Activated CD4-positive, alpha-beta memory T cell treated with anti-CD3 and anti-CD28 coated beads for 36 hours (primary cell): Measurements from ENCODE around the gene ZCCHC4. TPM values are rescaled to one million over a fixed set of nuclear protein-coding genes. Genes with fewer than 3 reads are reported as not detected.

Experiments used
- CTCF ChIA-PET: fragments of 350-600 bp; sonication (Branson Sonifier 250); formaldehyde crosslinking; loops from one replicate; lab custom pipeline; 2021; ENCODE audit warnings: antibody characterized with exemption, inconsistent platforms; lab: Charles Lee
- POLR2A ChIA-PET: fragments of 350-600 bp; sonication (Branson Sonifier 250); formaldehyde crosslinking; loops from one replicate; lab custom pipeline; 2021; ENCODE audit warnings: antibody characterized with exemption; lab: Charles Lee
- DNase-seq: peaks from one replicate; pipeline ENCODE4 v3.0.0-alpha.2; 2020
- H3K27ac Mint-ChIP-seq: one replicate; pipeline ENCODE4 v1.8.0; 2021; ENCODE audit warnings: mixed read lengths
- H3K27me3 Mint-ChIP-seq: one replicate; pipeline ENCODE4 v1.8.0; 2021; ENCODE audit warnings: mixed read lengths
- H3K36me3 Mint-ChIP-seq: one replicate; pipeline ENCODE4 v1.8.0; 2021; ENCODE audit warnings: mixed read lengths
- H3K4me1 Mint-ChIP-seq: one replicate; pipeline ENCODE4 v1.8.0; 2021; ENCODE audit warnings: low read depth, mixed read lengths
- H3K4me3 Mint-ChIP-seq: one replicate; pipeline ENCODE4 v1.8.0; 2021; ENCODE audit warnings: mild to moderate bottlenecking, mixed read lengths
- H3K9me3 Mint-ChIP-seq: one replicate; pipeline ENCODE4 v1.8.0; 2021; ENCODE audit warnings: mixed read lengths
- intact Hi-C: fragments of 100-400 bp; cut with micrococcal nuclease; formaldehyde crosslinking; loops from one replicate; pipeline ENCODE4 v1.15.1; 2023
- total RNA-seq, 2 experiments: library from RNA; stranded (reverse); gene quantifications; one replicate each; pipeline ENCODE4 v1.2.3, GENCODE V29; 2021

ZCCHC4 gene
- total RNA-seq, 2 experiments from 2014 or later, result 10.6 to 11.5 TPM

- H3K4me3 Mint-ChIP-seq, result no peak overlapping the region
- intact Hi-C loops, result no loop called here
Measured at GRCh38 chr4:25413261-25413660, 100.7 kb downstream of the ZCCHC4 start.

GRCh38 chr4:25417014-25417413 lies 104.4 kb downstream of the ZCCHC4 start:
- DNase-seq, result no peak
- Mint-ChIP-seq H3K4me3 (no peak overlapping the region), H3K27ac (no peak overlapping the region), H3K4me1 (peaks cover under 1% of the 10 kb centered on the region), H3K27me3 (no peaks in the 10 kb centered on the region), H3K36me3 (peaks cover 32% of the 10 kb centered on the region), H3K9me3 (no peaks in the 10 kb centered on the region)
- intact Hi-C loops, result no loop called here
- ChIA-PET CTCF (no interaction called here), POLR2A (no interaction called here)

More at GRCh38 chr4:25413261-25413660, 100.7 kb downstream of the ZCCHC4 start:
- Mint-ChIP-seq H3K36me3 (peaks cover 55% of the 10 kb centered on the region), H3K27me3 (no peaks in the 10 kb centered on the region), H3K27ac (no peak overlapping the region), H3K4me1 (no peaks in the 10 kb centered on the region), H3K9me3 (no peaks in the 10 kb centered on the region)
- no peak for DNase-seq
- ChIA-PET POLR2A (no interaction called here), CTCF (no interaction called here)

Other genes with a start within 250 kb of the ZCCHC4 start
- 10 to 100 TPM; 12.8 to 13.3 TPM for gene SEPSECS, start 152.3 kb upstream of the ZCCHC4 start, total RNA-seq
- 10 to 100 TPM; 41.0 to 42.3 TPM for gene PI4K2B, start 78.7 kb upstream of the ZCCHC4 start, total RNA-seq
- 10 to 100 TPM; 26.1 to 31.5 TPM for gene ANAPC4, start 64.5 kb downstream of the ZCCHC4 start, total RNA-seq